ENCODE measurements around the gene MRFAP1L1. TPM values are rescaled to one million over a fixed set of nuclear protein-coding genes. Genes with fewer than 3 reads are reported as not detected.

MRFAP1L1 gene
- total and polyA plus RNA-seq, 9 of the 15 experiments (the other 6 are each of a cell fraction or from before 2014, with no cell fraction given): 37.6 to 111 (median 83.8) TPM

GRCh38 chr4:6693231-6694176 is 16.2 kb downstream of the MRFAP1L1 start, which contains the start of gene S100P (continued):
- TF ChIP-seq TCF7L2 (IDR thresholded peaks at IDR 0.05; ENCODE audit: low read depth, low read length): no peak
- TF ChIP-seq ZBTB33 (CRISPR knock-in tag; IDR thresholded peaks at IDR 0.05): no peak
- no peak; a peak in 2 of 4 replicates for TF ChIP-seq NRF1 (conservative IDR thresholded peaks at IDR 0.05 in 1 of 2, IDR thresholded peaks at IDR 0.05 in 1 of 2)
- TF ChIP-seq ETS1 (conservative IDR thresholded peaks at IDR 0.05; ENCODE audit: control insufficient read depth, low read depth, low read length): no peak
- TF ChIP-seq ZBTB40 (IDR thresholded peaks at IDR 0.05): no peak
- no peak for TF ChIP-seq ZBTB40 (CRISPR knock-in tag; IDR thresholded peaks at IDR 0.05)
- peak; percentile 55; the same call in 1 of the 2 replicates for TF ChIP-seq CREB1 (IDR thresholded peaks at IDR 0.05)
- peak; percentile 68 for TF ChIP-seq CREB1 (CRISPR knock-in tag; IDR thresholded peaks at IDR 0.05)
- peak; percentile 61; the same call in 1 of the 2 replicates for TF ChIP-seq L3MBTL2 (IDR thresholded peaks at IDR 0.05)
- TF ChIP-seq SIN3A (IDR thresholded peaks at IDR 0.05; ENCODE audit: borderline replicate concordance in 2 of 2, control insufficient read depth in 1 of 2, low read depth in 2 of 2, low read length in 2 of 2): no peak
- peak; percentile 48; the same call in 1 of the 2 replicates for TF ChIP-seq PKNOX1 (IDR thresholded peaks at IDR 0.05)
